Muscle of back (tissue), 11 donors: Measurements from ENCODE around the gene PRKAR1B. TPM values are rescaled to one million over a fixed set of nuclear protein-coding genes. Genes with fewer than 3 reads are reported as not detected.
"Not testable (repeated sequence)": the region's sequence is repeated elsewhere in the genome, so short reads cannot be mapped to it uniquely, and the experiment has no call there.

Experiments used
- DNase-seq, 3 donors: peaks; one replicate each; pipeline versions ENCODE4 v3.0.0 to v3.0.0-alpha.2; 2013
- polyA plus RNA-seq, 10 donors: library from polyadenylated mRNA; unstranded; fragments of 120-200 nt; gene quantifications; one replicate each; pipeline ENCODE4 v1.2.1, GENCODE V29; 2013; ENCODE audit not compliant: insufficient read length in 10 of 10

Gene PRKAR1B
- polyA plus RNA-seq, 10 donors, result 18.4 to 39.6 (median 27.5) TPM

DNA sequence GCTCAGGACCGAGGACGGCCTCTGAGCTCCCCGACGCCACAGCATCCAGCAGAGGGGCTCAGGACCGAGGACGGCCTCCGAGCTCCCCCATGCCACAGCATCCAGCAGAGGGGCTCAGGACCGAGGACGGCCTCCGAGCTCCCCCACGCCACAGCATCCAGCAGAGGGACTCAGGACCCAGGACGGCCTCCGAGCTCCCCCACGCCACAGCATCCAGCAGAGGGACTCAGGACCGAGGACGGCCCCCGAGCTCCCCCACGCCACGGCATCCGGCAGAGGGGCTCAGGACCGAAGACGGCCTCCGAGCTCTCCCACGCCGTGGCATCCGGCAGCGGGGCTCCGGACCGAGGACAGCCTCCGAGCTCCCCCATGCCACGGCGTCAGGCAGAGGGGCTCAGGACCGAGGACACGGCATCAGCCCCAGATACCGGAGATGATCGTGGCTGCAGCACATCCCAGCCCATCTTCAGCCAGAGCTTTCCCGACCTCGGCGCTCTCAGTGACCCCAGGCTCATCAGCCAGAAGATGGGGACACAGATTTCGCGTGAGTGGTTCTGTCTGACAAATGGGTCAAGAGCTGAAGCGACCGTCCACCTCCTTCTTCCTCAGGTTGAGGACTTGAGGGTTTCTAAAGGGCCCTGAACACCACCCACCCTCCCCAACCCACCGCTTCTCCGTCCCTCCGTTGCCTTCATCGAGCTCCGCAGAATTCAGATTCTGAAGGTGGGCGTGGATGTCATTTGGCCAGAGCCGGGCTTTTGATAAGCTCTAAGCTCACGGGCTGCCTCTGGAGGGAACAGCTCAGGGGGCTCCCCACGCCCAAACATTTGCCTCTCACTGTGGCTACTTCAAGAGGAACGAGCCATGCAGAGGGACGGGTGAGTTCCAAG is 56.3 kb downstream of the PRKAR1B start:
- DNase-seq, result no peak

DNA sequence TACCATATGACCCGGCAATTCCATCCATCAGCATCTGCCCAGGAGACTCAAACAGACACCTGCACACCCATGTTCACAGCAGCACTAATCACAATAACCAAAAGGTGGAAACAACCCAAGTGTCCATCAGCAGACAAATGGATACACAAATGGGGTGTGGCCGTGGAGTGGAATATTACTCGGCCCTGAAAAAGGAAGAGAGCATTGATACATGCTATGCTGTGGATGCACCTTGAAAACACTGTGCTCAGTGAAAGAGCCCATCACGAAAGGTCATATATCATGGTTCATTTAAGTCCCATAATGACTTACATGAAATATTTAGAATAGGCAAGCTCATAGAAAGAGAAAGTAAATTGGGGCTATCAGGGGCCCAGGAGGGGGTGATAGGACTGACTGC is 58.1 kb downstream of the PRKAR1B start:
- DNase-seq, result no peak

DNA sequence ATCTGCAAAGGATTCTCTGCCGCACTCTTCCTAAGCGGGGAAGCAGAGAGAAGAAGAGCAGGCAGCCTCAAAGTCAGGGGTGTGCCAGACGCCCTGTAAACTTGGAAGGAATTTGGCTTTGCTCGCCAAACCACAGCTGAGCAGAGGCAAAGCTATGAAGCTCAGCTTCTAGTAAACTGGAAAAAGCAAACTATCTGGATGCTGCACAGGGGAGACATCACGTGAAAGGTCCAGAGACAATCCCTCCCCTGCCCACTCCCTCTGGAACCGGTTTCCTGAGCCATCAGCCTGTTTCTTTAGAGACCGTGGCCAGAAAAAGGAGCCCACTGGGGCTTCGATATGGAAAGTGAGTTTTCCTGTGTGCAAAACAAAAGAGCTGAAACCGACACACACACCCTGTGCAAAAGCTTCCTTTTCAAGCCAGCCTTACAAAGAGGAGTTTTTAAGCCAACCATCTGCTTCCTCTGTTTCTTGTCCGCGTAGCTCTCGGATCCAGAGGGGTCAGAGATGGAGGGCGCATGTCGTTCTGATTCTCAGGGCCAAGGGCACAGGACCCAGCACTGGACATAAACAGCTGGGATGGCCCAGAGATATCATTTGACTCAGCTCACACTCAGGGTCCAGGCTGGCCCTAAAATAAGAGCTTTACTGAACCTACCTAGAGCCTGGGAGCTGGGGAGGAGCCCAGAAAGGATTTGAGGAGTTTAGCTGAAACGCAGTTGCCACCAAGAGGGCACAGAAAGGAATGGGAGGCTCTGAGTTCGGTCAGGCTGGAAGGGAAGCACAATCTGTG is 58.7 kb downstream of the PRKAR1B start:
- peak; percentile 74 to 94 (median 85) for DNase-seq

DNA sequence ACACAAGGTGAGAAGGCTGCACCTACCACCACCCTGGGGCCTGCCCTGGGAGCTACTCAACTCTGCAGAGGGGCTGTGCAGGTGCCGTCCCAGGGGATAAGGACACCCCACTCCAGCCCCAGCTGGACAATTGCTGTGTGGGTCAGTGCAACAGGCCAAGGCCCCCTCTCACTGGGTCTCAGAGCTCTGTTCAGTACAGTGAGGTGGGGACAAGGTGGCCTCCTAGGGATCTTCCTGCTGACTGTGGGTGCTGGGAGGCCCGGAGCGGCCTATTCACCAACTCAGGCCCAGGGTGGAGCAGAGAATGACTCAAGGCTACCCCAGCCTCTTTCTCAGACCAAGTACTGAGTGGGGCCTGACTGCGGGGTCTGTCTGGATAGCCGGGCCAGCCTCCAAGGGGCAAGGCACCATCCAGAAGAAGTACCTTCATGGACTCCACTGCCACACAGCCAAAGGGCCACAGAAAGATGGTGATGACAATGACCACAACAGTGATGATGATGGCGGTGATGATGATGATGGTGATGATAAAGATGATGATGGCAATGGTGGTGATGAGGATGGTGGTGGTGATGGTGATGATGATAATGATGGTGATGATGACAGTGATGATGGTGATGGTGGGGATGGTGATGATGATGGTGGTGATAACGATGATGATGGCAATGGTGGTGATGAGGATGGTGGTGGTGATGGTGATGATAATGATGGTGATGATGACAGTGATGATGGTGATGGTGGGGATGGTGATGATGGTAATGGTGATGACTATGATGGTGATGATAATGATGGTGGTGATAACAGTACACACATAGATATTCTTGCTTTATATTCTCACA is 60.4 kb downstream of the PRKAR1B start:
- no peak for DNase-seq

DNA sequence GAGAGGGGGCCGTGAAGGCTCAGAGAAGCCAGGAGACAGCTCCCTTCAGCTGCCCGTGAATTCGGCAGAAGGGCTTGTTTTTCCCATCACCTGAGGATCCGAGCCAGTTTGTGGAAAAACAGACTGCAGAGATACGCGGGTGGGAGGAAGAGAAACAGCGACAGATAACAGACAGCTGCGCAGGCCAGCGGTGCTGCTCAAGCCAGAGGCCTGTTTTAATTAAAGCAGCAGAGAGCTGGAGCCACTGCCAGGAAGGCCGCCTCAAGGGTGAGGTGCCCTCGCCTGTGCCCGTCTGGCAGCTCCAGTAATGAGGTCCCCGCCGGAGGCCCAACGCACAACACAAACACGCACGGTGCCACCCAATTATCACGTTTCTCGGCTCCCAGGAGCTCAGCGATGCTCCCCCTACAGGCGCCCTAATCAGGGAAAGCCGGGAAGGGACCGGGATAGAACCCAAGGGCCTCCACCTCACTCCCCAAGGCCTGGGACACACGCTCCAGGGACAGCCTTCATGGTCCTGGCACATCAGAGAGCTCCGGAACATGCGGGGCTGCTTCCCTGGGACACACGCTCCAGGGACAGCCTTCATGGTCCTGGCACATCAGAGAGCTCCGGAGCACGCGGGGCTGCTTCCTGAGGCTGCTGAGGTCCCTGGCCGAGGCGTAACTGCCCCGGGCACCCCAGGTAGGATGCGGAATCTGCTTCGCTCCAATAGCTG is 61.2 kb downstream of the PRKAR1B start:
- DNase-seq, result peak in 1 of 3 donors; percentile 38

DNA sequence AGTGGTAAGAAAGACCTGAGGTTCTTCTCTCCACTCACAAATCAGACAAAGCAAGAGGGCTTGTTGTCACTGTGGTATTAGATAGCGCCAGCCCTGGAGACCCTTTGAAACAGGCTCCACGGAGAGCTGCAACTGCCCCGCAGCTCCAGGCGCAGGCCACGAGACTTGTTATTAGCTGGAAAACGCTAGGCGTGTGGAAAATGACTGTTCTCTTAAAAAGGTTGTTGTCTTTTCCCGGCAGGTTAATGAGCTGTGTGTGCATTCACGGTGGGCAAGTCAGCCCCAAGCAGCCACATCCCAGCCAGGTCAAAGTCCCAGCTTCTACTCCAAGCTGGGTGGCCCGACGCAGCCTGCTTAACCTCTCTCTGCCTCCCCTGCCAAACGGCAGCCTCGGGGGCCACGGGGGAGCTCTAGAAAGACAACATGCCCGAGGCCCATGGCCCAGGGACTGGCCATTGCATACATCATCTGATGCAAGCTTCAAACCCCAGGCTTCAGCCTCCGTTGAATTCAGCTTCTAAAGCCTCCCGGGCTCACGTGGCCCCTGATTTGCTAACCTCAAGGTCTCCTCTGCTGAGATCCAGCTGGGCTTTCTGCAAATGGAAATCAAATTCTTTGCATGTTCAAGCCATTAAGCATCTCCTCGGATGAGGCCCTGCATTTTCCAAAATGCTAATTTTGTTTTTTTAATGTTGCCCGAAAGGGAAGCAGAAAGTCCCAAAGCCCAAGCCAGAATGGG is 61.9 kb downstream of the PRKAR1B start:
- DNase-seq, result peak; percentile 39 to 75 (median 47)

DNA sequence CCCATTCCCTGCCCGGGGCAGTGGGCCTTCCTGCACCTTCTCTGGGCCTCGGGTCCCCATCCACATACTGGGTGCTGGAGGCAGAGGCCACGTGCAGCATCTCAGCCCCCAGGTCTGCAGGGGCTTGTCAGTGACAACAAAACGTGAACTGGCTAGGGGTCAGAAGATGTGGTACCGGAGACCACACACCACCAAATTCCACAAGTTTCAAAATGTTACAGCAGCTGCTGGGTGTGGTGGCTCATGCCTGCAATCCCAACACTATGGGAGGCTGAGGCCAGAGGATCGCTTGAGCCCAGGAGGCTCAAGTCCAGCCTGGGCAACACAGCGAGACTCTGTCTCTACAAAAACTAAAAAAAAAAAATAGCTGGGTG is 62.7 kb downstream of the PRKAR1B start:
- DNase-seq, result no peak

DNA sequence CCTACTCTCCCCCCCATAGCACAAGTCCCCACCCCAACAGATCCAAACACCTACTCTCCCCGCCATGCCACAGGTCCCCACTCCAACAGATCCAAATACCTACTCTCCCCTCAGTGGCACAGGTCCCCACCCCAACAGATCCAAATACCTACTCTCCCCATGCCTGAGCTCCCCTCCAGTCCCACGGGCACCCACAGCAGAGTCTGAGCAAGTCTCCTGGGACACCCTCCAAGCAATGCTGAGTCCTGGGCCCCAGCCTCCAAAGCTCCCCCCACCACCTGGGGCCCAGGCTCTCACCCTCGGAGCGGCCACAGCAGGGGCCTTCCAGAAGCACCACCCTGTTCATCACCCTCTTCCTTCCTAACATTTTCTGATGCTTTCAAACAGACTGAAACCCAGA is 64.5 kb downstream of the PRKAR1B start:
- DNase-seq, result no peak

DNA sequence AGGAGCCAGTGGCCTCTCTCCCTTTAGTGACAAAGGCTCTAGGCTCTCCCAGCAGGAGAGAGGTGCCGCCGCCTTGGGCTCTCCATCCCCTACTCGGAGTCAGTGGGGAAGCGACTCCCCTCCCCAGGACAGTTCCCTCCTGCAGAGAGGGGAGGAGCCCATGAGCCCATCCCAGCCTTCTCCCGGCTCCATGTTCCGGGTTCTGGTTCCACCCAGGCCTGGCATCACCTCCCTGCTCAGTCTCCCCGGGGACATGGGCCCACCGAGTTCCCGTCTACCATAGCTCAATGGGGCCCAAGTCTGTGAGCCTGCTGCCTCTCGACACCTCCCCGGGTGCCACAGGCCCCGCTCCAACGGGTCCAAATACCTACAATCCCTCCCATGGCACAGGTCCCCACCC is 67.1 kb downstream of the PRKAR1B start:
- DNase-seq, result no peak

DNA sequence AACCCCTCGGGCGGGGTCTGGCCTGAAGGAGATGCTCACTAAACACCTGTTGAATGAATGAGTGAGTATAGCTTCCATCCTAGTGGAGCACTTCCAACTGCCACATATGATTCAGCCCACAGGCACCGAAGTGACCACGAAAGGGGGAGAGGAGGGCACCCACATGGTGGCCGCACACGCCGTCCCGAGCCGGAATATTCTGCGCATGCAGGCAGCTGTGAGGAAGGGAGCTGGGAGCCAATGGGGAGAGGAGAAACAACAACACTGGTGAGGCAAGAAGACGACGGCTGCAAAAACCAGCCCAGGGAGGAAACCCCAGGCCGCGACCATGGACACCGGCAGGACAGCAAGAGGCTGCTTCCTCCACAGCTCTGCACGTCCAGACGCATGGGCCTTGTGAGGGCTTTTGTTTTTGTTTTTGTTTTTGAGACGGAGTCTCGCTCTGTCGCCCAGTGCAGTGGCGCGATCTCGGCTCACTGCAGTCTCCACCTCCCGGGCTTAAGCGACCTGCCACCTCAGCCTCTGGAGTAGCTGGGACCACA is 67.7 kb downstream of the PRKAR1B start:
- no peak for DNase-seq

DNA sequence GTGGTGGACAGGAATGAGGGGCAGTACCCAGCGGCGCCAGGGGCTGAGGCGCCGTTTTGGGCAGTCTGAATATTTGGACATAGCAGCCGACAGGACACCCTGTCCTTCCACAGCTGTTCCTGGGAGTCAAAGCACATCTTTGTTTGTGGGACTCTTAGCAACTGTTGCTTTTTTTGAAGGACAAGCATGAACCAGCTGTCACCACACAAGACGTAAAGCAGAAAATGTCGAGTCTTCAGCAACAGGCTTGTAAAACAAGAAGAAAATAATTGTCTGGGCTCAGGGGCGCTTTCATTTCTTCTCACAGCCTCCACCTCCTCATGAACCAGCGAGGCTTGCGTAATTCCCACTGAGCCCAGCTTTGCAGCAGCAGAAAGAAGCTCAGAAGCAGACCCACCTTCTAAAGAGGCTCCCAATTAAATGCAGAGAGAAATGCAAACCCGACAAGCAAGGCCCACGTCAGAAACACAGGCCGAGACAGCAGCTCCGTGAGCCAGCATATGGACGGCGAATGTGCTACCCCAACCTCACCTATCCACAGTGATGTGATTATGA is 69.4 kb downstream of the PRKAR1B start:
- peak; percentile 36 to 69 (median 55) for DNase-seq

DNA sequence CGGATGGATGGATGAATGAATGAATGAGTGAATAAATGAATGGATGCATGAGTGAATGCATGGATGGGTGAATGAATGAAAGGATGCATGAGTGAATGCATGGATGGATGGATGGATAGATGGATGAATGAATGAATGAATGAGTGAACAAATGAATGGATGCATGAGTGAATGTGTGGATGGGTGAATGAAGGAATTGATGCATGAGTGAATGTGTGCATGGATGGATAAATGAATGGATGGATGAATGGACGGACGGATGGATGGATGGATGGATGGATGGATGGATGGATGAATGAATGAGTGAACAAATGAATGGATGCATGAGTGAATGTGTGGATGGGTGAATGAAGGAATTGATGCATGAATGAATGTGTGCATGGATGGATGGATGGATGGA is 70.1 kb downstream of the PRKAR1B start:
- not testable (repeated sequence) for DNase-seq

DNA sequence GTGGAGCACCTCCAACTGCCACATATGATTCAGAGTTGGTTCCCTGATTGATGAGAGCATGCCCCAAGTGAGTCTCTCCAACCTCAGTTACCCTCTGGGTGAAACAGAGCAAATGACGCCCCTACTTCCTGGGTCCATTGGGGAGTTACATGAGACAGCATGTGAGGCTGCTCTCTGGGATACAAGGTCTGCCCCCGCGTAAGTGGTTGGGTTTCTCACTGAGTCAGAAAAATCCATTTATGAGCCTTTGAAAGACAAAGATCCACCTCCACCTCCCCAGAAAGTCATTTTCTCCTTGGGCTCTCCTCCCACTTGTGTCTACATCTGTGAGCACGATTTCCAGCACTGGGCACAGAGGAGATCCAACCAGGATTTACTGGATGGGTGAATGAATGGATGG is 71.3 kb downstream of the PRKAR1B start:
- DNase-seq, result no peak

DNA sequence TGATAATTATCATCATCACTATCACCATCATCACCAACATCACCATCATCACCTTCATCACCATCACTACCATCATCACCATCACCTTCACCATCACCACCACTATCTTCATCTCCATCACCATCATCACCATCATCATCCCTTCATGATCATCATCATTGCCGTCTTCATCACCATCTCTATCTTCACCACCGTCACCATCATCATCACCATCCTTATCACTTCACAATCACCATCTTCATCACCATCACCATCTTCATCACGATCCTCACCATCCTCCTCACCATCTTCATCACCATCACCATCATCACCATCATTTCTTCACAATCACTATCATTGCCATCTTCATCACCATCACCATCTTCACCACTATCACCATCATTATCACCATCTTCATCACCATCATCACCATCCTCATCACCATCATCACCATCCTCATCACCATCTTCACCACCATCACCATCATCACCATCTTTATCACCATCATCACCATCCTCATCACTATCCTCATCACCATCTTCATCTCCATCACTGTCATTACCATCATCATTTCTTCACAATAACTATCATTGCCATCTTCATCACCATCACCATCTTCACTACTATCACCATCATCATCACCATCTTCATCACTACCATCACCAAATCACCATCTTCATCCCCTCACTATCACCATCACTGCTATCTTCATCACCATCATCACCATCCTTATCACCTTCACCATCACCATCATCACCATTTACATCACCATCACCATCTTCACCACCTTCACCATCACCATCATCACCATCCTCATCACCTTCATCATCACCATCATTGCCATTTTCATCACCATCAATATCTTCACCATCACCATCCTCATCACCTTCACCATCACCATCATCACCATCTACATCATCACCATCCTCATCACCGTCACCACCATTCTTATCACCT is 73.0 kb downstream of the PRKAR1B start:
- no peak for DNase-seq

DNA sequence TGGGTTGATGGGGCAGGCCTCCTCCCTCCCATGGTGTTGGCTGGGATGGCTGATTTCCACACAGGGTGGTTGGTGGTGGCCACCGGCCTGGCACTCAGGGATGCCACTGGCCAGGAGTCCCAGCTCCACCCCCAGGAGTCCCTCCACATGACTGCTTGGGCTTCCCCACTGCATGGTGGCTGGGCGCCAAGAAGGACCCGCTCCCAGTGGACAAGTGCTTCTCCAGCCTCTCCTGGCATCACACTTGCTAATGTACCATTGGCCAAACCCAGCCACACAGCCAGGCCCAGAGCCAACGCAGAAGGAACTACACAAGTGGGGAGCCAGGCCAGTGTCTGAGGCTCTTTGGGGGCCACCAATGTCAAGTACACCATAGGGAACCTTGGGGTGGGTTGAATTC is 74.2 kb downstream of the PRKAR1B start:
- no peak for DNase-seq

DNA sequence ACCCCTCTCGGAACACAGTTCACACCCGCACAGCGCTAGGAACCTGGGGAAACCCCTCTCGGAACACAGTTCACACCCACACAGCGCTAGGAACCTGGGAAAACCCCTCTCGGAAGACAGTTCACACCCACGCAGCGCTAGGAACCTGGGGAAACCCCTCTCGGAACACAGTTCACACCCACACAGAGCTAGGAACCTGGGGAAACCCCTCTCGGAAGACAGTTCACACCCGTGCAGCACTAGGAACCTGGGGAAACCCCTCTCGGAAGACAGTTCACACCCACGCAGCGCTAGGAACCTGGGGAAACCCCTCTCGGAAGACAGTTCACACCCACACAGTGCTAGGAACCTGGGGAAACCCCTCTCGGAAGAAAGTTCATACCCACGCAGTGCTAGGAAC is 74.9 kb downstream of the PRKAR1B start:
- not testable (repeated sequence) for DNase-seq

DNA sequence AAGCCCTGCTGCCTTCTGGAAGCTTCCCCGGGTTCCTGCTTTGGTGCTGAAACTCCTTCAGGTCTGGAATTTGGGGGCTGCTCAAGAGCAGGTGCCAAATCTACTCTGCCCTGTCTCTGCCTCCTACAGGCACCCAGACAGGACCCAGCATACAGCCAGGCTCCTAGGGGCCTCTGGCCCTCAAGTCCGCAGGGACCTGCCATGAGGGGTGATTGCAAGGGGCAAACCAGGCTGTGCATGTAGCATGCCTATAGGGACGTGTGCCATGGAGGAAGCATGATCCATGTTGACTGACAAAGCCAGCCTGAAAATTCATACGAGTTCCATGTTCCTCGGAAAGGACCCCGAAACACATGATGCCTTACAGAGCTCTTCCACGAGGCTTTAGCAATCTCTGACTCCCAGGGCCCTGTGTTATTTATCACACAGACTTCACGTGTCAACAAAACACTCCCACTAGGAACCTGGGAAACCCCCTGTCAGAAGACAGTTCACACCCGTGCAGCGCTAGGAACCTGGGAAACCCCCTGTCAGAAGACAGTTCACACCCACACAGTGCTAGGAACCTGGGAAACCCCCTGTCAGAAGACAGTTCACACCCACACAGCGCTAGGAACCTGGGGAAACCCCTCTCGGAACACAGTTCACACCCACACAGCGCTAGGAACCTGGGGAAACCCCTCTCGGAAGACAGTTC is 75.9 kb downstream of the PRKAR1B start:
- no peak for DNase-seq

DNA sequence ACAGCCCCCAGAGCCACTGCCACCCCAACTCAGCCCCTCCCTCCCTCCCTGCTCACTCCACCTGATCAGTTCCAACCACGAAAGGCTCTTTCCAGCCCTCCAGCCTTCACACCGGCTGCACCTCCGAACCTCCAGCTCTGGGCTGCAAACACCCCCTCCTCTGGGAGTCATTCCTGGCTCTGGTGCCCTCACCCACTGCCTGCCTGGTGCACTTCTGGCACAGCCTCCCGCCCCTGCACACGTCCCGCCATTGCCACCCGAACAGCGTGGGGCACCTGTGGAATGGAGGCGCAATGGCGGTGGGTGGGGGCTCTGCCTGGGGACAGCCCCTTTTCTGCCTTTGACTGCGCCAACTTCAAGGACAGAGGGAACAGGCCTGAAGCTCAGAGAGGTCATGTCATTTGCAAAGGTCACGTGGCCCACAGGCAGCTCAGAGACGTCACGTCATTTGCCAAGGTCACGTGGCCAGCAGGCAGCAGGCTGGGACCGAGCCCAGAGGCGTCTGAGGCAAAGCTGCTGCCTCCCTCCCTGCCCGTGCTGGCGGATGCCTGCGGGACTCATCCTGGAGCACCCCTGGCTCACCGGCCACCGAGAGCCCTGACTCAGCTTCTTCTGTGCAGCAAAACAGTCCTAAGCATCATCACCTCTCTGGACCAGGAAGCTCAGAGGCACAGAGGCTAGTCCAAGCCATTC is 76.6 kb downstream of the PRKAR1B start:
- no peak for DNase-seq
